GM12873 (cell line): ENCODE data around the gene CYSTM1.

Experiments
- CTCF ChIP-seq: IDR thresholded peaks from 2 replicates; pipeline ENCODE4 v1.5.1; 2012; ENCODE audit warnings: low read depth, mild to moderate bottlenecking, moderate library complexity, low read length, control low read depth; ENCODE audit not compliant: insufficient read depth; ENCODE audit errors: missing control alignments

Gene CYSTM1

GRCh38 chr5:140159014-140159927 is 15.7 kb upstream of the CYSTM1 start:
- TF ChIP-seq CTCF, result no peak

- TF ChIP-seq CTCF, result no peak
Measured at GRCh38 chr5:140162275-140162674, 12.7 kb upstream of the CYSTM1 start.

- no peak for TF ChIP-seq CTCF
Measured at GRCh38 chr5:140162781-140163180, 12.2 kb upstream of the CYSTM1 start.

GRCh38 chr5:140165101-140165922 is 9.7 kb upstream of the CYSTM1 start:
- no peak for TF ChIP-seq CTCF

GRCh38 chr5:140165923-140166270 is 9.1 kb upstream of the CYSTM1 start:
- TF ChIP-seq CTCF, result no peak

- TF ChIP-seq CTCF, result no peak
Measured at GRCh38 chr5:140166911-140167310, 8.1 kb upstream of the CYSTM1 start.

GRCh38 chr5:140168371-140168770 is 6.6 kb upstream of the CYSTM1 start:
- no peak for TF ChIP-seq CTCF
